SK-N-SH (cell line): Measurements from ENCODE around the gene RHBDL3. TPM values are rescaled to one million over a fixed set of nuclear protein-coding genes. Genes with fewer than 3 reads are reported as not detected.

Experiments used
- CTCF ChIA-PET: fragments of 300-600, 350-600 bp; formaldehyde crosslinking; extraction: SDS; loops from one replicate; lab custom pipeline; 2021; lab: Yijun Ruan, JAX
- POLR2A ChIA-PET: fragments of 350-600 bp; sonication (Branson Sonifier 250); formaldehyde crosslinking; extraction: SDS; loops from one replicate; lab custom pipeline; 2020; ENCODE audit warnings: antibody characterized with exemption, inconsistent platforms; lab: Yijun Ruan, JAX
- DNase-seq: peaks from one replicate; pipeline ENCODE4 v3.0.0; 2012
- H2AFZ ChIP-seq: fragments of 200-600 bp; sonication (generic); 2 replicates; pipeline ENCODE4 v1.8.1; 2016; ENCODE audit warnings: antibody characterized with exemption, mild to moderate bottlenecking, low read depth
- H3F3A ChIP-seq: fragments of 200-600 bp; sonication (generic); replicated peaks from 2 replicates; pipeline ENCODE3; 2016; ENCODE audit warnings: antibody characterized with exemption, mild to moderate bottlenecking; ENCODE audit not compliant: insufficient read depth
- H3K27ac ChIP-seq, 2 experiments: fragments of 200-500 bp in 1 of 2; fragments of 200-600 bp in 1 of 2; sonication (Bioruptor generic) in 1 of 2; sonication (generic), shearing (Covaris generic) in 1 of 2; 2 replicates each; pipeline versions ENCODE4 v1.5.1 to v1.6.1; 2014 to 2016; ENCODE audit warnings: low read depth in 2 of 2, inconsistent platforms in 1 of 2, low read length in 1 of 2, mild to moderate bottlenecking in 1 of 2, mixed read lengths in 1 of 2
- H3K27me3 ChIP-seq: fragments of 200-600 bp; sonication (generic), shearing (Covaris generic); 2 replicates; pipeline ENCODE4 v1.6.1; 2016; ENCODE audit warnings: mixed run types; ENCODE audit not compliant: insufficient read depth
- H3K36me3 ChIP-seq, 2 experiments: fragments of 200-500 bp in 1 of 2; fragments of 200-600 bp in 1 of 2; sonication (Bioruptor generic) in 1 of 2; sonication (generic) in 1 of 2; replicated peaks in 1 of 2; 2 replicates each; pipeline versions ENCODE3 to v1.5.1; 2014 to 2016; ENCODE audit warnings: low read length in 1 of 2, mild to moderate bottlenecking in 1 of 2; ENCODE audit not compliant: insufficient read depth in 2 of 2, control insufficient read depth in 1 of 2
- H3K4me1 ChIP-seq, 2 experiments: fragments of 200-500 bp in 1 of 2; fragments of 200-600 bp in 1 of 2; sonication (Bioruptor generic) in 1 of 2; sonication (generic), shearing (Covaris generic) in 1 of 2; 2 replicates each; pipeline versions ENCODE4 v1.5.1 to v1.6.1; 2014 to 2016; ENCODE audit warnings: low read depth in 1 of 2, low read length in 1 of 2, mixed run types in 1 of 2; ENCODE audit not compliant: insufficient read depth in 2 of 2, control insufficient read depth in 1 of 2
- H3K4me2 ChIP-seq: fragments of 200-600 bp; sonication (generic), shearing (Covaris generic); 2 replicates; pipeline ENCODE4 v1.6.1; 2017; ENCODE audit warnings: mixed run types
- H3K4me3 ChIP-seq, 2 experiments: fragments of 200-500 bp in 1 of 2; fragments of 200-600 bp in 1 of 2; sonication (Bioruptor generic) in 1 of 2; sonication (generic), shearing (Covaris generic) in 1 of 2; 2 replicates each; pipeline versions ENCODE4 v1.5.1 to v1.8.1; 2014 to 2016; ENCODE audit warnings: low read depth in 2 of 2, inconsistent platforms in 1 of 2, low read length in 1 of 2, mild to moderate bottlenecking in 1 of 2, mixed read lengths in 1 of 2, moderate library complexity in 1 of 2
- H3K79me2 ChIP-seq: fragments of 200-600 bp; sonication (generic); 2 replicates; pipeline ENCODE4 v1.8.1; 2017; ENCODE audit warnings: mild to moderate bottlenecking; ENCODE audit not compliant: insufficient read depth
- H3K9ac ChIP-seq: fragments of 200-600 bp; sonication (generic); 2 replicates; pipeline ENCODE4 v1.6.1; 2017; ENCODE audit warnings: mixed run types
- H3K9me2 ChIP-seq: fragments of 200-600 bp; sonication (generic); 2 replicates; pipeline ENCODE4 v1.6.1; 2017; ENCODE audit warnings: mixed run types
- H3K9me3 ChIP-seq: fragments of 200-600 bp; sonication (generic); 2 replicates; pipeline ENCODE4 v1.6.1; 2017; ENCODE audit warnings: mixed run types, mild to moderate bottlenecking, moderate library complexity
- H4K20me1 ChIP-seq: fragments of 200-600 bp; sonication (generic); 2 replicates; pipeline ENCODE4 v1.6.1; 2017; ENCODE audit warnings: mild to moderate bottlenecking, mixed run types; ENCODE audit not compliant: insufficient read depth
- CHD2 ChIP-seq: fragments of 150-350 bp; IDR thresholded peaks from 2 replicates; pipeline ENCODE4 v1.6.1; 2018; ENCODE audit warnings: low read length; ENCODE audit not compliant: partially characterized antibody
- EP300 ChIP-seq, 2 experiments: IDR thresholded peaks; 2 replicates each; pipeline versions ENCODE4 v1.4.0 to v1.6.1; 2012; ENCODE audit warnings: borderline replicate concordance in 1 of 2, low read depth in 1 of 2, low read length in 1 of 2
- EZH2phosphoT487 ChIP-seq: fragments of 200-600 bp; sonication (generic); IDR thresholded peaks from 2 replicates; pipeline ENCODE4 v1.6.1; 2017; ENCODE audit warnings: low read depth, mixed run types, mild to moderate bottlenecking, antibody characterized with exemption, moderate library complexity, borderline replicate concordance
- FOXM1 ChIP-seq: IDR thresholded peaks from 2 replicates; pipeline ENCODE4 v1.4.0; 2012; ENCODE audit warnings: low read depth, mild to moderate bottlenecking
- GABPA ChIP-seq: IDR thresholded peaks from 2 replicates; pipeline ENCODE4 v1.4.0; 2012; ENCODE audit warnings: low read depth, mild to moderate bottlenecking
- GATA2 ChIP-seq: sonication (generic); formaldehyde crosslinking; IDR thresholded peaks from 2 replicates; pipeline ENCODE4 v1.5.0; 2020; ENCODE audit warnings: mild to moderate bottlenecking, missing genetic modification reagents
- JUND ChIP-seq: IDR thresholded peaks from 2 replicates; pipeline ENCODE4 v1.4.0; 2012
- MEF2A ChIP-seq: IDR thresholded peaks from 2 replicates; pipeline ENCODE4 v1.4.0; 2012; ENCODE audit warnings: low read depth, borderline replicate concordance
- MXI1 ChIP-seq: IDR thresholded peaks from 2 replicates; pipeline ENCODE4 v1.6.1; 2012; ENCODE audit warnings: mild to moderate bottlenecking, low read depth, low read length, improper control_type of control experiment
- NFIC ChIP-seq: IDR thresholded peaks from 2 replicates; pipeline ENCODE4 v1.4.0; 2012; ENCODE audit warnings: borderline replicate concordance
- RAD21 ChIP-seq: IDR thresholded peaks from 2 replicates; pipeline ENCODE4 v1.6.1; 2012; ENCODE audit warnings: mild to moderate bottlenecking, low read length
- RFX5 ChIP-seq: IDR thresholded peaks from 2 replicates; pipeline ENCODE4 v1.6.1; 2012; ENCODE audit warnings: mild to moderate bottlenecking, improper control_type of control experiment, low read length
- SIN3A ChIP-seq: IDR thresholded peaks from 2 replicates; pipeline ENCODE4 v1.6.1; 2012; ENCODE audit warnings: low read depth, mild to moderate bottlenecking, low read length, moderate library complexity, borderline replicate concordance
- SMC3 ChIP-seq: IDR thresholded peaks from 2 replicates; pipeline ENCODE4 v1.6.1; 2012; ENCODE audit warnings: low read depth, low read length, improper control_type of control experiment
- TAF1 ChIP-seq: IDR thresholded peaks from 2 replicates; pipeline ENCODE4 v1.6.1; 2012; ENCODE audit warnings: low read depth, mild to moderate bottlenecking, low read length, moderate library complexity, borderline replicate concordance
- TCF12 ChIP-seq: IDR thresholded peaks from 2 replicates; pipeline ENCODE4 v1.4.0; 2012
- WGBS: methylation state at CpG from one replicate; pipeline ENCODE4 v1.1.6; 2017; ENCODE audit warnings: low lambda C conversion rate; 5-methylcytosine and 5-hydroxymethylcytosine counted together
- polyA plus RNA-seq, 3 experiments: library from polyadenylated mRNA; depleted of rRNA; stranded (reverse); fragments of >200 nt; gene quantifications; 2 replicates each; pipeline ENCODE4 v1.2.3, GENCODE V29; 2012
- TF ChIP-seq, protein P1 (sequence below): IDR thresholded peaks from 2 replicates; pipeline ENCODE4 v1.4.0; 2012; ENCODE audit warnings: low read depth
- TF ChIP-seq, protein P2 (sequence below): fragments of 150-350 bp; IDR thresholded peaks from 2 replicates; pipeline ENCODE4 v1.6.1; 2016; ENCODE audit warnings: mild to moderate bottlenecking, low read depth, low read length
- TF ChIP-seq, protein P3 (sequence below): IDR thresholded peaks from 2 replicates; pipeline ENCODE4 v1.4.0; 2012; ENCODE audit warnings: low read depth, borderline replicate concordance

Gene RHBDL3
- polyA plus RNA-seq, 1 of the 3 experiments (the other 2 are of a cell fraction), result 0.72 TPM

DNA sequence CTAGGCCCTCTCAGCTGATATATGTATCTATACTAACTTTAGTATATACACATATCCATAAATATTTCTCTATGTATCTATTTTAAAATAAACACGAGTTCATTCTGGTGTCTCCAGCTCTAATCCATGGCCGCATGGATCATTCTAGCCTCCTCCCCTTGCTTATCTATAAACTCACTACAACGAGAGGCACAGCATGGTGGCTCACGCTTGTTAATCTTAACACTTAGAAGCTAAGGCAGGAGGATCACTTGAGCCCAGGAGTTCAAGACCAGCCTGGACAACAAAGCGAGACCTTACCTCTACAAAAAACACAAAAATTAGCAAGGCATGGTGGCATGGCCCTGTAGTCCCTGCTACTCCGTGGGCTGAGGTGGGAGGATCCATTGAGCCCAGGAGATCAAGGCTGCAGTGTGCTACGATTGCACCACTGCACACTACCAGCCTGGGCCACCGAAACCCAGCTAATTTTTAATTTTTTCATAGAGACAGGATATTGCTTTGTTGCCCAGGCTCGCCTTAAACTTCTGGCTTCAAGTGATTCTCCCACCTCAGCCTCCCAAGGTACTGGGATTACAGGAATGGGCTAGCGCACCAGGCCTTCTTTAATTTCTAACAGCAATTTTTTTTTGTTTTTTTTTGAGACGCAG, 80.4 kb downstream of the RHBDL3 start:
- no peak overlapping the region for H3K4me2 ChIP-seq
- 95% methylated on average over 11 of the region's 11 CpGs for WGBS
- CTCF ChIA-PET, result no interaction called here
- no peak overlapping the region for H3K9ac ChIP-seq
- H3K27me3 ChIP-seq, result no peaks in the 10 kb centered on the region
- no peak overlapping the region for H2AFZ ChIP-seq
- no peak overlapping the region for H3K27ac ChIP-seq
- H3F3A ChIP-seq, result peaks cover 14% of the 10 kb centered on the region
- peaks cover 25% of the 10 kb centered on the region for H3K79me2 ChIP-seq
- peaks cover 3% of the 10 kb centered on the region for H4K20me1 ChIP-seq
- DNase-seq, result no peak
- no peak overlapping the region for H3K4me3 ChIP-seq
- no peaks in the 10 kb centered on the region for H3K9me3 ChIP-seq
- peaks cover 0 to 11% of the 10 kb centered on the region in 2 experiments; a peak in 1 of 4 replicates for H3K4me1 ChIP-seq
- TF ChIP-seq TAF1, result no peak
- TF ChIP-seq NFIC, result no peak
- TF ChIP-seq, all 33 proteins: peak for 0
- H3K36me3 ChIP-seq, result no peaks in the 10 kb centered on the region
- no peaks in the 10 kb centered on the region for H3K9me2 ChIP-seq
- POLR2A ChIA-PET, result no interaction called here

DNA sequence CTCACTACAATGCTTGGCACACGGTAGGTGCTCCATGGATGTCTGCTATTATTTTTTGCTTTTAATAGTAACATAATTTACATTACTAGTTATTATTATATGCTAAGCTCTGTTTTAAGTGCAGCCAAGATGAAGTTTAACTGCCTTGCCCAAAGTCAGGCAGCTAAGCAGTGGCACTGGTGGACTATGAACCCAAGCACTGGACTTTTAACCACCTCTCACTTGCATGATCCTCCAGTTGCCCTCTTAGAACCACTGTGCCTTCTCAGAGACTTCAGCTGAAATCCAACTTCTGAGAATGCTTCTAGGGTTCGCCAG, 82.8 kb downstream of the RHBDL3 start:
- H3K9ac ChIP-seq, result no peak overlapping the region
- TF ChIP-seq TAF1 (no peak), MEF2A (no peak)
- no peak overlapping the region for H2AFZ ChIP-seq
- POLR2A ChIA-PET, result no interaction called here
- DNase-seq, result no peak
- H3K4me2 ChIP-seq, result no peak overlapping the region
- peaks cover 0 to 9% of the 10 kb centered on the region in 2 experiments; a peak in 2 of 4 replicates for H3K4me1 ChIP-seq
- peaks cover 6 to 20% of the 10 kb centered on the region in 2 experiments for H3K36me3 ChIP-seq
- H4K20me1 ChIP-seq, result peaks cover 27% of the 10 kb centered on the region
- H3K4me3 ChIP-seq, result no peak overlapping the region
- H3K9me2 ChIP-seq, result no peaks in the 10 kb centered on the region
- H3K79me2 ChIP-seq, result peaks cover 49% of the 10 kb centered on the region
- H3K9me3 ChIP-seq, result no peaks in the 10 kb centered on the region
- 95% methylated on average over 2 of the region's 2 CpGs for WGBS
- no peaks in the 10 kb centered on the region for H3K27me3 ChIP-seq
- no peak overlapping the region for H3K27ac ChIP-seq
- peaks cover 15% of the 10 kb centered on the region for H3F3A ChIP-seq
- CTCF ChIA-PET, result interaction anchor here (1.5 kb wide), 1 partner anchor 96 kb away, joined by 3 read pairs; the partner anchor contains the start of gene PSMD11

DNA sequence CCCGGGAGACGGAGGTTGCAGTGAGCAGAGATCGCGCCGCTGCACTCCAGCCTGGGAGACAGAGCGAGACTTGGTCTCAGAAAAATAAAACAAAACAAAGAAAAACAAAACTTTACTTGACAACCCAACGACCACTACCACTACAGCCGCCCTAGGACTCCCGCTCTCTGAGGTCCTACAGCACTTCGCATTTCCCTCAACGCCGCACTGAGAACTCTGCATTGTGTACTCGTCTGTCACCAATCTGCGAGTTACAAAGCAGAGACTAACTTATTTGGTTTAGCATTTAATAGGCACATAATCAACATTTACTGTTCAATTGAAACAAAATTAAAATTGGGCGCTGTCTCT, 83.8 kb downstream of the RHBDL3 start:
- no peak for TF ChIP-seq EZH2phosphoT487
- no peak for TF ChIP-seq TCF12
- no peak for TF ChIP-seq EP300 (IDR thresholded peaks at IDR 0.05; ENCODE audit: borderline replicate concordance in 1 of 2, low read depth in 1 of 2, low read length in 1 of 2)
- TF ChIP-seq SIN3A, result no peak
- TF ChIP-seq MEF2A, result no peak
- TF ChIP-seq, protein P1, sequence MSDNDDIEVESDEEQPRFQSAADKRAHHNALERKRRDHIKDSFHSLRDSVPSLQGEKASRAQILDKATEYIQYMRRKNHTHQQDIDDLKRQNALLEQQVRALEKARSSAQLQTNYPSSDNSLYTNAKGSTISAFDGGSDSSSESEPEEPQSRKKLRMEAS, result no peak
- no peak for TF ChIP-seq RFX5
- TF ChIP-seq JUND, result no peak
- TF ChIP-seq CHD2, result no peak
- no peak for TF ChIP-seq RAD21
- TF ChIP-seq, protein P2, sequence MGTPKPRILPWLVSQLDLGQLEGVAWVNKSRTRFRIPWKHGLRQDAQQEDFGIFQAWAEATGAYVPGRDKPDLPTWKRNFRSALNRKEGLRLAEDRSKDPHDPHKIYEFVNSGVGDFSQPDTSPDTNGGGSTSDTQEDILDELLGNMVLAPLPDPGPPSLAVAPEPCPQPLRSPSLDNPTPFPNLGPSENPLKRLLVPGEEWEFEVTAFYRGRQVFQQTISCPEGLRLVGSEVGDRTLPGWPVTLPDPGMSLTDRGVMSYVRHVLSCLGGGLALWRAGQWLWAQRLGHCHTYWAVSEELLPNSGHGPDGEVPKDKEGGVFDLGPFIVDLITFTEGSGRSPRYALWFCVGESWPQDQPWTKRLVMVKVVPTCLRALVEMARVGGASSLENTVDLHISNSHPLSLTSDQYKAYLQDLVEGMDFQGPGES, result no peak
- no peak for TF ChIP-seq SMC3
- TF ChIP-seq MXI1, result no peak
- no peak for TF ChIP-seq FOXM1
- TF ChIP-seq, protein P3, sequence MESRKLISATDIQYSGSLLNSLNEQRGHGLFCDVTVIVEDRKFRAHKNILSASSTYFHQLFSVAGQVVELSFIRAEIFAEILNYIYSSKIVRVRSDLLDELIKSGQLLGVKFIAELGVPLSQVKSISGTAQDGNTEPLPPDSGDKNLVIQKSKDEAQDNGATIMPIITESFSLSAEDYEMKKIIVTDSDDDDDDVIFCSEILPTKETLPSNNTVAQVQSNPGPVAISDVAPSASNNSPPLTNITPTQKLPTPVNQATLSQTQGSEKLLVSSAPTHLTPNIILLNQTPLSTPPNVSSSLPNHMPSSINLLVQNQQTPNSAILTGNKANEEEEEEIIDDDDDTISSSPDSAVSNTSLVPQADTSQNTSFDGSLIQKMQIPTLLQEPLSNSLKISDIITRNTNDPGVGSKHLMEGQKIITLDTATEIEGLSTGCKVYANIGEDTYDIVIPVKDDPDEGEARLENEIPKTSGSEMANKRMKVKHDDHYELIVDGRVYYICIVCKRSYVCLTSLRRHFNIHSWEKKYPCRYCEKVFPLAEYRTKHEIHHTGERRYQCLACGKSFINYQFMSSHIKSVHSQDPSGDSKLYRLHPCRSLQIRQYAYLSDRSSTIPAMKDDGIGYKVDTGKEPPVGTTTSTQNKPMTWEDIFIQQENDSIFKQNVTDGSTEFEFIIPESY, result no peak
- no peak for TF ChIP-seq NFIC
- no peak for TF ChIP-seq GATA2 (CRISPR knock-in tag)
- TF ChIP-seq GABPA, result no peak
- POLR2A ChIA-PET, result no interaction called here
- WGBS, result 11% methylated on average over 15 of the region's 15 CpGs

More for the DNA sequence above, 83.8 kb downstream of the RHBDL3 start:
- no peaks in the 10 kb centered on the region for H3K27me3 ChIP-seq
- peaks cover 6 to 28% of the 10 kb centered on the region in 2 experiments for H3K36me3 ChIP-seq
- H3K9me2 ChIP-seq, result no peaks in the 10 kb centered on the region
- H3K9ac ChIP-seq, result peak overlapping the region; percentile 100
- H3K9me3 ChIP-seq, result no peaks in the 10 kb centered on the region
- H3K27ac ChIP-seq, result peak overlapping the region; percentile 86 to 97
- peak overlapping the region; percentile 78 to 95 for H3K4me3 ChIP-seq
- peaks cover 0 to 9% of the 10 kb centered on the region in 2 experiments; a peak in 2 of 4 replicates for H3K4me1 ChIP-seq
- H2AFZ ChIP-seq, result peak overlapping the region; percentile 88
- peaks cover 37% of the 10 kb centered on the region for H4K20me1 ChIP-seq
- H3K4me2 ChIP-seq, result peak overlapping the region; percentile 87
- CTCF ChIA-PET, result interaction anchor here (1.2 to 1.5 kb wide), 2 partner anchors 95 to 168 kb away, joined by 3 read pairs; partner anchors contain the start of gene PSMD11
- peaks cover 15% of the 10 kb centered on the region for H3F3A ChIP-seq
- peak; percentile 27 for DNase-seq
- H3K79me2 ChIP-seq, result peaks cover 59% of the 10 kb centered on the region
